Keratinocyte (primary cell): ENCODE data around the gene KRTAP5-2. TPM values are rescaled to one million over a fixed set of nuclear protein-coding genes. Genes with fewer than 3 reads are reported as not detected.
"Not testable (repeated sequence)": the region's sequence is repeated elsewhere in the genome, so short reads cannot be mapped to it uniquely, and the experiment has no call there.

ENCODE experiments used
- DNase-seq: peaks from one replicate; pipeline ENCODE4 v3.0.0-alpha.2; 2011; ENCODE audit warnings: low read depth, missing footprints, low spot score
- FAIRE-seq: peaks from 2 replicates; lab custom pipeline; 2011; peaks lifted over from hg19 to GRCh38; lab: Jason Lieb, UNC
- H2AFZ ChIP-seq: 2 replicates; pipeline ENCODE4 v1.6.0; 2012; ENCODE audit warnings: low read length, control low read depth, inconsistent platforms; ENCODE audit not compliant: control insufficient read depth
- H3K27ac ChIP-seq: 2 replicates; pipeline ENCODE4 v1.5.1; 2011; ENCODE audit warnings: low read length; ENCODE audit not compliant: control insufficient read depth, insufficient read depth
- H3K27me3 ChIP-seq: 3 replicates; pipeline ENCODE4 v1.6.0; 2011; ENCODE audit warnings: low read length; ENCODE audit not compliant: control insufficient read depth, insufficient read depth; ENCODE audit errors: extremely low read depth
- H3K36me3 ChIP-seq, 2 experiments: 2 replicates in 1 of 2; 3 replicates in 1 of 2; pipeline ENCODE4 v1.5.1; 2011; ENCODE audit warnings: low read length in 2 of 2, mild to moderate bottlenecking in 1 of 2; ENCODE audit not compliant: control insufficient read depth in 2 of 2, insufficient read depth in 2 of 2; ENCODE audit errors: extremely low read depth in 1 of 2
- H3K4me1 ChIP-seq: 3 replicates; pipeline ENCODE4 v1.5.1; 2011; ENCODE audit warnings: low read length; ENCODE audit not compliant: control insufficient read depth, insufficient read depth; ENCODE audit errors: extremely low read depth
- H3K4me2 ChIP-seq: 3 replicates; pipeline ENCODE4 v1.6.0; 2011; ENCODE audit warnings: low read depth, low read length; ENCODE audit not compliant: control insufficient read depth, insufficient read depth; ENCODE audit errors: extremely low read depth
- H3K4me3 ChIP-seq, 3 experiments: fragments of 200-600 bp in 1 of 3; sonication (generic) in 1 of 3; 2 replicates in 2 of 3; 3 replicates in 1 of 3; pipeline ENCODE4 v1.5.1; 2011 to 2016; ENCODE audit warnings: low read length in 3 of 3, mild to moderate bottlenecking in 3 of 3, control low read depth in 2 of 3, inconsistent platforms in 1 of 3, low read depth in 1 of 3, mixed read lengths in 1 of 3, mixed run types in 1 of 3, moderate library complexity in 1 of 3; ENCODE audit not compliant: control insufficient read depth in 2 of 3, insufficient read depth in 2 of 3; ENCODE audit errors: extremely low read depth in 1 of 3
- H3K79me2 ChIP-seq: 2 replicates; pipeline ENCODE4 v1.6.0; 2012; ENCODE audit warnings: low read length; ENCODE audit not compliant: control insufficient read depth, insufficient read depth
- H3K9ac ChIP-seq: 3 replicates; pipeline ENCODE4 v1.6.0; 2011; ENCODE audit warnings: low read length; ENCODE audit not compliant: control insufficient read depth, insufficient read depth; ENCODE audit errors: extremely low read depth
- H3K9me1 ChIP-seq: 3 replicates; pipeline ENCODE4 v1.6.0; 2011; ENCODE audit warnings: low read length; ENCODE audit not compliant: control insufficient read depth, insufficient read depth; ENCODE audit errors: extremely low read depth
- H3K9me3 ChIP-seq: 2 replicates; pipeline ENCODE4 v1.5.1; 2012; ENCODE audit warnings: low read depth, low read length; ENCODE audit not compliant: control insufficient read depth
- H4K20me1 ChIP-seq: 3 replicates; pipeline ENCODE4 v1.6.0; 2011; ENCODE audit warnings: low read length; ENCODE audit not compliant: control insufficient read depth, insufficient read depth; ENCODE audit errors: extremely low read depth
- EZH2 ChIP-seq: IDR thresholded peaks from one replicate; pipeline ENCODE4 v1.6.1; 2012; ENCODE audit warnings: inconsistent platforms, mild to moderate bottlenecking, low read length, moderate library complexity
- dilution Hi-C: fragments of 300-500 bp; cut with MboI; formaldehyde crosslinking; loops from one replicate; pipeline ENCODE4 v1.7.0; 2020; ENCODE audit warnings: low sequenced_read_pairs; ENCODE audit not compliant: extremely low pct_ligation_motif_present
- polyA plus RNA-seq, 5 experiments: library from polyadenylated mRNA; depleted of rRNA in 3 of 5; stranded (reverse) in 3 of 5; stranded (forward) in 1 of 5; unstranded in 1 of 5; fragments of >200 nt; gene quantifications; 1 replicate in 1 of 5; 2 replicates in 3 of 5; 3 replicates in 1 of 5; pipeline versions ENCODE4 v1.2.1 to v1.2.3, GENCODE V29; 2011 to 2012; ENCODE audit warnings: missing spikeins in 2 of 5, low read depth in 1 of 5, low replicate concordance in 1 of 5
- TF ChIP-seq, protein P1 (sequence below), 3 experiments: IDR thresholded peaks in 1 of 3; conservative IDR thresholded peaks in 1 of 3; optimal IDR thresholded peaks in 1 of 3; 2 replicates in 2 of 3; 3 replicates in 1 of 3; pipeline versions ENCODE3 to v1.5.1; 2011; ENCODE audit warnings: low read length in 3 of 3, mild to moderate bottlenecking in 3 of 3, moderate library complexity in 2 of 3, control low read depth in 1 of 3, inconsistent platforms in 1 of 3; ENCODE audit not compliant: insufficient read depth in 2 of 3; ENCODE audit errors: extremely low read depth in 1 of 3

Gene KRTAP5-2
- polyA plus RNA-seq, 1 donor (not counting 4 experiments of a cell fraction or from before 2014, with no cell fraction given), result not detected

DNA sequence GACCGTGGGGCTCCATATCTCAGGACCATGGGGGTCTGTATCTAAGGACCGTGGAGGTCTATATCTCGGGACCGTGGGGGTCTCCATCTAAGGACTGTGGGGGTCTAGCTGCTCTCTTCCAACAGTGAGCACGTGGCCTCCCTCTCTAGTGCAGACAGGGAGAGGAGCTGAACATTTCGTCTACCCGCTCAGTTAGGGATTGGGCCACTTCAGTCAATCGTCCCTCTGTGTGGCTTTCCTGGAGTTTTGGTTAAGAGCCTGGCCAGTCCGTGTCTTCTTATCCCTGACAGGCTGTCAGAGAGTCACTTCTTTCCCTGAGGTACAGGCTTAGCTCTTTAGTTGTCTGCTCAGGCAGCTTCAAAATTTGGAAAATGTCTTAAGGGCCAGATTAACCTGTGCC lies 16.1 kb downstream of the KRTAP5-2 start:
- Histone ChIP-seq H2AFZ (no peak overlapping the region), H4K20me1 (no peaks in the 10 kb centered on the region), H3K9me1 (no peaks in the 10 kb centered on the region), H3K4me2 (no peak overlapping the region), H3K27me3 (no peaks in the 10 kb centered on the region), H3K4me1 (no peaks in the 10 kb centered on the region), H3K27ac (no peak overlapping the region), H3K79me2 (no peaks in the 10 kb centered on the region), H3K9me3 (peaks cover 4% of the 10 kb centered on the region), H3K36me3 (no peaks in the 10 kb centered on the region), H3K4me3 (no peak overlapping the region), H3K9ac (no peak overlapping the region)
- dilution Hi-C loops, result no loop called here
- DNase-seq (no peak), FAIRE-seq (no peak)
- TF ChIP-seq, protein P1, sequence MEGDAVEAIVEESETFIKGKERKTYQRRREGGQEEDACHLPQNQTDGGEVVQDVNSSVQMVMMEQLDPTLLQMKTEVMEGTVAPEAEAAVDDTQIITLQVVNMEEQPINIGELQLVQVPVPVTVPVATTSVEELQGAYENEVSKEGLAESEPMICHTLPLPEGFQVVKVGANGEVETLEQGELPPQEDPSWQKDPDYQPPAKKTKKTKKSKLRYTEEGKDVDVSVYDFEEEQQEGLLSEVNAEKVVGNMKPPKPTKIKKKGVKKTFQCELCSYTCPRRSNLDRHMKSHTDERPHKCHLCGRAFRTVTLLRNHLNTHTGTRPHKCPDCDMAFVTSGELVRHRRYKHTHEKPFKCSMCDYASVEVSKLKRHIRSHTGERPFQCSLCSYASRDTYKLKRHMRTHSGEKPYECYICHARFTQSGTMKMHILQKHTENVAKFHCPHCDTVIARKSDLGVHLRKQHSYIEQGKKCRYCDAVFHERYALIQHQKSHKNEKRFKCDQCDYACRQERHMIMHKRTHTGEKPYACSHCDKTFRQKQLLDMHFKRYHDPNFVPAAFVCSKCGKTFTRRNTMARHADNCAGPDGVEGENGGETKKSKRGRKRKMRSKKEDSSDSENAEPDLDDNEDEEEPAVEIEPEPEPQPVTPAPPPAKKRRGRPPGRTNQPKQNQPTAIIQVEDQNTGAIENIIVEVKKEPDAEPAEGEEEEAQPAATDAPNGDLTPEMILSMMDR (optimal IDR thresholded peaks at IDR 0.05 in 1 of 3, IDR thresholded peaks at IDR 0.05 in 1 of 3, conservative IDR thresholded peaks at IDR 0.05 in 1 of 3; ENCODE audit: extremely low read depth in 1 of 3, insufficient read depth in 2 of 3, low read length in 3 of 3), result no peak
- no peak for TF ChIP-seq EZH2

DNA sequence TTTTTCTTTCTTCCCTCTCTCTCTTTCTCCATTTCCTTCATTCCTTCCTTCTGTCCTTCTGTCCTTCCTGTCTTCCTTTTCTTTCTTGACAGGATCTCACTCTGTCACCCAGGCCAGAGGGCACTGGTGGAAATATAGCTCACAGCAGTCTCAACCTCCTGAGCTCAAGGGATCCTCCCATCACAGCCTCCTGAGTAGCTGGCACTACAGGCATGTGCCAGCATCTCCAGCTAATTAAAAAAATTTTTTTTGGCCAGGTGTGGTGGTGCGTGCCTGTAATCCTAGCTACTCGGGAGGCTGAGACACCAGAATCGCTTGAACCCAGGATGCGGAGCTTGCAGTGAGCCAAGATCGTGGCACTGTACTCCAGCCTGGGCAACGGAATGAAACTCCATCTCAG lies 21.3 kb downstream of the KRTAP5-2 start:
- Histone ChIP-seq H3K9me3 (peaks cover 4% of the 10 kb centered on the region), H3K27me3 (peaks cover 20% of the 10 kb centered on the region), H2AFZ (no peak overlapping the region), H3K4me2 (no peak overlapping the region), H3K4me1 (no peaks in the 10 kb centered on the region), H3K9ac (no peak overlapping the region), H3K9me1 (no peaks in the 10 kb centered on the region), H3K4me3 (no peak overlapping the region), H3K27ac (no peak overlapping the region), H3K36me3 (no peaks in the 10 kb centered on the region), H4K20me1 (no peaks in the 10 kb centered on the region), H3K79me2 (no peaks in the 10 kb centered on the region)
- DNase-seq, result no peak
- TF ChIP-seq, protein P1 (optimal IDR thresholded peaks at IDR 0.05 in 1 of 3, IDR thresholded peaks at IDR 0.05 in 1 of 3, conservative IDR thresholded peaks at IDR 0.05 in 1 of 3; ENCODE audit: extremely low read depth in 1 of 3, insufficient read depth in 2 of 3, low read length in 3 of 3), result no peak
- TF ChIP-seq EZH2, result no peak
- dilution Hi-C loops, result no loop called here
- no peak for FAIRE-seq

DNA sequence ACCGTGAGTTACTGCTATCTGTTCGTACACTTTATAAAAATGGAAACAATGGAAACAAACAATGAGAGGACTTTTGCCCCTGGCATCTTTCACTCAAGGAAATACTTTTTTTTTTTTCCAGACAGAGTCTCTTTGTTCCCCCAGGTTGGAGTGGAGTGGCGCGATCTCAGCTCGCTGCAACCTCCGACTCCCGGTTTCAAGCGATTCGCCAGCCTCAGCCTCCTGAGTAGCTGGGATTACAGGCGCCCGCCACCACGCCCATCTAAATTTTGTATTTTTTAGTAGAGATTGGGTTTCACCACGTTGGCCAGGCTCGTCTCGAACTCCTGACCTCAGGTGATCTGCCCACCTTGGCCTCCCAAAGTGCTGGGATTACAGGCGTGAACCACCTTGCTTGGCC lies 22.3 kb downstream of the KRTAP5-2 start:
- DNase-seq, H3K9me1 ChIP-seq, H3K9me3 ChIP-seq, H3K9ac ChIP-seq, H3K4me3 ChIP-seq, H3K4me2 ChIP-seq, H4K20me1 ChIP-seq, H3K27ac ChIP-seq, H3K4me1 ChIP-seq, dilution Hi-C loops, H2AFZ ChIP-seq, H3K36me3 ChIP-seq, H3K79me2 ChIP-seq, FAIRE-seq: not testable (repeated sequence)
- H3K27me3 ChIP-seq, result peaks cover 25% of the 10 kb centered on the region
